SK-N-SH treated with all-trans-retinoic acid at 6 μM for 48 hours (cell line): Measurements from ENCODE around the gene SMIM45.

Experiments
- ARNTL ChIP-seq: fragments of 450-650 bp; formaldehyde crosslinking; IDR thresholded peaks from 2 replicates; pipeline ENCODE4 v1.5.0; 2020; ENCODE audit warnings: low read depth, mild to moderate bottlenecking, moderate library complexity, borderline replicate concordance
- CREB5 ChIP-seq: fragments of 250-450 bp; sonication (Bioruptor Pico); IDR thresholded peaks from 2 replicates; pipeline ENCODE4 v1.5.1; 2020; ENCODE audit warnings: low read depth, mild to moderate bottlenecking, moderate library complexity
- ISL1 ChIP-seq: fragments of 250-450 bp; sonication (Bioruptor Pico); IDR thresholded peaks from 2 replicates; pipeline ENCODE4 v2.1.2; 2022; ENCODE audit warnings: mild to moderate bottlenecking, moderate library complexity
- OSR1 ChIP-seq: fragments of 250-450 bp; sonication (Bioruptor Pico); IDR thresholded peaks from 2 replicates; pipeline ENCODE4 v1.8.0; 2022; ENCODE audit warnings: moderate library complexity, mild to moderate bottlenecking, inconsistent platforms
- PATZ1 ChIP-seq: fragments of 250-450 bp; sonication (Bioruptor Pico); IDR thresholded peaks from 2 replicates; pipeline ENCODE4 v1.8.0; 2020; ENCODE audit warnings: mild to moderate bottlenecking, moderate library complexity, borderline replicate concordance
- POU6F1 ChIP-seq: fragments of 250-450 bp; sonication (Bioruptor Pico); IDR thresholded peaks from 2 replicates; pipeline ENCODE4 v1.8.0; 2021; ENCODE audit warnings: low read depth, mild to moderate bottlenecking, moderate library complexity, borderline replicate concordance
- TCF4 ChIP-seq: fragments of 250-450 bp; sonication (Bioruptor Pico); IDR thresholded peaks from 2 replicates; pipeline ENCODE4 v1.8.0; 2021; ENCODE audit warnings: mild to moderate bottlenecking, moderate library complexity, borderline replicate concordance
- TOX ChIP-seq: fragments of 250-450 bp; sonication (Bioruptor Pico); IDR thresholded peaks from 2 replicates; pipeline ENCODE4 v1.8.0; 2021; ENCODE audit warnings: mild to moderate bottlenecking, moderate library complexity, borderline replicate concordance
- ZFP3 ChIP-seq: fragments of 250-450 bp; sonication (Bioruptor Pico); IDR thresholded peaks from 2 replicates; pipeline ENCODE4 v1.5.0; 2020; ENCODE audit warnings: mild to moderate bottlenecking, moderate library complexity

- TF ChIP-seq OSR1 (no peak), PATZ1 (no peak), TCF4 (CRISPR knock-in tag) (no peak), TOX (CRISPR knock-in tag) (no peak), ISL1 (CRISPR knock-in tag) (no peak), ARNTL (CRISPR knock-in tag) (no peak), POU6F1 (CRISPR knock-in tag) (no peak), ZFP3 (CRISPR knock-in tag) (no peak), CREB5 (CRISPR knock-in tag) (no peak)
Observed at GRCh38 chr22:41929418-41929810, 22.5 kb upstream of the SMIM45 start.
